HG02642 (cell line): ENCODE measurements around the gene HIF1AN.
"Not testable (repeated sequence)": the region's sequence is repeated elsewhere in the genome, so short reads cannot be mapped to it uniquely, and the experiment has no call there.

Source experiments
- ATAC-seq: cut with Tn5 transposase; IDR thresholded peaks from one replicate; pipeline ENCODE4 v1.9.1; 2021; ENCODE audit warnings: mild to moderate bottlenecking; ENCODE audit not compliant: unreplicated experiment, poor library complexity

The HIF1AN gene

DNA sequence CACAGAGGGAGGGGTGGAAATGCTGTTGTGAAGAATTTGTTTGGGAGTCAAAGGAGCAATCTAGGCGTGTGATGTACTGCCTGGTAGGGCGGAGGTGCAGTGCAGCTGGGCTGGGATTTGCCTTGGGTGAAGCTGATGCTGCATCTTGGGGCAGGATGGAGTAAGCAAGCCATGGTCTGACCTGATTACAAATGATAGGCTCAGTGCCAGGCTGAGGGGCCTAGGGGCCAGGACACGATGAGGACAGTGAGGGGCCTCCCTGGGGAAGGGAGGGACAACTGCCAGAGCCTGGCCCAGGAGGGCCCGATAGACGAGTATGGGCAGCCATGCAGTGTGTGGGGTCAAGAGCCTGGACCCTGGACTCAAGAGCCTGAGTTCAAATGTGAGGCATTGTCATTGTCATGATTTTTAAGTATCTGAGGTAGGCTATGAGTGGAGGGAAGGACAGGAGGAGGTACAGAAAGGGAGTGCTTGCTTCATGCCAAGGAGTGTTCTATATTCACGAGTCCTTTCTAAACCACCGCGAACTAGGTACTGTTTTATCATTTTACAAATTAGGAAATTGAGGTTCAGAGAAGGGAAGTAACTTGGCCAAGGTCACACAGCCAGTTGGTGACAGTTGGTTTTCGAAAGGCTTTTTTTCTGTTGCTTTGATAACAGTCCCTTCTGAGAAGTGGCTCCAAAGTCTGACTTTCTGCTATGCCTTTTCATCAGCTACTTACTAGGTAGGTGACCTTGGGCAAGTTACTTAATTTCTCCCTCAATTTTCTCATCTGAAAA, 29.7 kb downstream of the HIF1AN start:
- ATAC-seq: no peak

- ATAC-seq: no peak
These were observed 30.8 kb downstream of the HIF1AN start for GRCh38 chr10:100566561-100566960.

DNA sequence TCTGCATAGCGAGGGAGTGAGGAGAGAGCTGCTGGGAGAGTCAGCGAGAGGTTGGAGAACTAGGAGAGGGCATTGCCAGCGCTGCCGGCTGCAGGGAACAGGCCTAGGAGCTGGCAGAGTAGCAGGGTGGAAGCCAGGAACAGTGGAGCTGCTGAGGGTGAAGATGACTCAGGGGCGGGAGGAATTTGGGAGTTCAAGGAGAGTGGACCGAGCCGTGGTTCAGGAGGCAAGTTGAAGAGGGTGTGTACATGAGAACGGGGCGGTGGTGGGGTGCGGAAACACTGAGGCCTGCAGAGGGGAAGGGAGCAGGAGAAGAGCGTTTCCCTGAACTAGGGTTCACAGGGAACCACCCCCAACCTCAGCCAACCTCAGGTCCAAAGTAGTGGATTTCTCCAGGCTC, 31.5 kb downstream of the HIF1AN start:
- ATAC-seq: no peak

GRCh38 chr10:100567826-100568225, 32.1 kb downstream of the HIF1AN start:
- no peak for ATAC-seq

- ATAC-seq: no peak
These were observed 33.2 kb downstream of the HIF1AN start for GRCh38 chr10:100568912-100569311.

DNA sequence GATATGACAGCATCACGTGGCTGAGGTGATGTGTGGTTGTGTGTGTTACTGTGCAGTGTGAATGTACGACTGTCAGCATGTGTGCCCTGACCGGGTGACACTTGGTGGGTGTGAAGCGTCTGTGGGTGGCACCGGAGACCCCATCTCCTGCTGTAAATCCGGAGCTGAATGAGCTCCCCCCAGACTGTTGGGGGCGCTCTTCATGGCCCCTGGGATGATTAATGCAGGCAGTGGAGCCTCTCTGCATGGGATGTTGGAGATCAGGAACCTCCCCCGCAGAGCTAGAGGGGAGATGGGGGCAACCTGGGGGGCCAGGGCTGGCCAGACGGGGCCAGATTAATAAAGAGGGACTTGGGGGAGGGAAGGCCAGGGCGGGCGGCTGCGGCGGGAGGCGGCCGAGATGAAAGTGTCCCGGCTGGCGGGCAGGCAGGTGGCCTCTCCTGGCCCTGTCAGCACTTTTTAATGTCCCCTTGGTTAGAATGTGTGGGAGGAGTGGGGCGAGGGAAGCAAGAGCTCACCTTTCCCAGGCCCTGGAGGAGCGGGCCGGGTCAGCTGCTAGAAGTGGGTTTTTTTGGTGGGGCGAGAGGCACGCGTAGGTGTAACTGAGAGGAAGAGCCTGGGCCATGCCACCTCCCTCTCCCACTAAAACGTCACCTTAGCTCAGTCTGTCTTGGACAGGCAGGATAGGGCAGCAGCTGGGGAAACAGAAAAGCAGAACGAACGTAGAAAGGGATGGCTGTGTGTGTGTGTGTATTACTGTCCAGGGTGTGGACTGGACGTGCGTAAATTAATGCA, 34.1 kb downstream of the HIF1AN start:
- no peak for ATAC-seq

GRCh38 chr10:100570506-100570905, 34.8 kb downstream of the HIF1AN start:
- no peak for ATAC-seq

DNA sequence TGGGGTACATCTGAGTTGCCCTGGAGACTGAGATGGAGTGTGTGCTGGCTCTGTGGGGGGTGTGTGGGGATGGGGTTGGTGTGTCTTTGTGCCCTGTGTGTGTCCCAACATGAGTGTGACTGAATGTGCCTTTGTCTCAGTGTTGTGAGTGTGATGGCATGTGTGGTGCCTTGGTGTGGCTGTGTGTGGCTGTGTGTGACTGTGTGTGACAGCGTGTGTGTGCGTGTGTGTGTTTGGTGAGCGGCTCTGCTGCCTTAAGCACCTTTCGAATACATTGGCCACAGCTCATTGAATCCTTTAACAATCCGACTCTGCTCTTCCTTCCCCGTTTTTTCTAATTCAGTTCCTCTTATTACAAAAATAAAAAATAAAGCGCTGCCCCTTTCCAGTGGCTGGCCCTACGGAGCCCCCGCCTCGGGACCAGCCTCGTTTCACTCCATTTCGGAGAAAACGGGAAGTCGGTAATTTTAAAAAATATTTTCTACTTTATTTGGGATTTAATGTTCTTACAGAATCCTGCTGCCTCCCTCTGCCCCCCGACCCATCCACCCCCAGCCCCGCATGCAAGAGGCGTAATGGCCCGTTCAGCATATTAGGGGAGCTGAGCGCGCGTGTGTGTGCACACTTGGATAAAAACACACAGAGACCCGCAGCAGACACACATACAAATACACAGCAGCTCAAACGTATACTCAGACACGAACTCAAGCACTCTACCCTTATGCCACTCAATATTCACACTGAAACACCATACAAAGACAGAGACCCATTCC, 35.5 kb downstream of the HIF1AN start:
- ATAC-seq: no peak

GRCh38 chr10:100575146-100575545, 39.4 kb downstream of the HIF1AN start:
- ATAC-seq: not testable (repeated sequence)

GRCh38 chr10:100575585-100576281, 40.0 kb downstream of the HIF1AN start:
- no peak for ATAC-seq

GRCh38 chr10:100576282-100576635, 40.5 kb downstream of the HIF1AN start:
- no peak for ATAC-seq

GRCh38 chr10:100579261-100580090, 43.7 kb downstream of the HIF1AN start:
- no peak for ATAC-seq

- ATAC-seq: no peak
These were observed 51.2 kb downstream of the HIF1AN start for GRCh38 chr10:100586959-100587358.

DNA sequence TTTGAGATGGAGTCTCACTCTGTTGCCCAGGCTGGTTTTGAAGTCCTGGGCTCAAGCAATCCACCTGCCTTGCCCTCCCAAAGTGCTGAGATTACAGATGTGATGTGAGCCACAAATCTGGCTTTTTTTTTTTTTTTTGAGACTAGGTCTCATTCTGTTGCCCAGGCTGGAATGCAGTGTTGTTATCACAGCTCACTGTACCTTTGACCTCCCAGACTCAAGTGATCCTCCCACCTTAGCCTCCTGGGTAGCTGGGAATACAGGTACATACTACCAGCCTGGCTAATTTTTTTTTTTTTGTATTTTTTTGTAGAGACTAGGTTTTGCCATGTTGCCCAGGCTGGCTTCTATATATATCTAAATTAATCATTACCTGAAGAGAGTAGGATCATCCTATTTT, 62.4 kb downstream of the HIF1AN start:
- no peak for ATAC-seq

GRCh38 chr10:100600218-100600617, 64.5 kb downstream of the HIF1AN start:
- ATAC-seq: no peak

GRCh38 chr10:100607439-100607838, 71.7 kb downstream of the HIF1AN start:
- no peak for ATAC-seq
